GM21423 (cell line): ENCODE results near the gene RAB36.

Experiments
- ATAC-seq: cut with Tn5 transposase; IDR thresholded peaks from one replicate; pipeline ENCODE4 v1.9.1; 2021; ENCODE audit warnings: mild to moderate bottlenecking, moderate library complexity; ENCODE audit not compliant: unreplicated experiment

RAB36 gene

DNA sequence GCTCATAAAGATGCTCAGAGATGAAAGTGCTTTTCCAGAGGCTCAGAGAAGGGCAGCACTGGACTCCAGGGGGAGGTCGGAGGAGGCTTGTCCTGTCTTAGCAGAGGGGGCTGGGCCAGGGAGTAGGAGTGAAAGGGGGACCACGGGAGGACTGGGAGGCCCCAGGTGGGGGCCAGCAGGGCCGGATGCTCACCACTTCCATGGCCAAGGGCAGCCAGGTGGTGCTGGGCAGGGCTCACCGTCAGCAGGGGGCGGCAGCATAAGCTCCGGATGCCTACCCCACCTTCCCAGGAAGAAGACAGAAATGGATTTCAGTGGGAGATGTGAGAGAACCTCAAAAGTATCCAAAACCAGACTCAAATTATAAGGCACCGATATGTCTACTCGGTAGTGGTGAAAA is 11.0 kb downstream of the RAB36 start:
- ATAC-seq: no peak

DNA sequence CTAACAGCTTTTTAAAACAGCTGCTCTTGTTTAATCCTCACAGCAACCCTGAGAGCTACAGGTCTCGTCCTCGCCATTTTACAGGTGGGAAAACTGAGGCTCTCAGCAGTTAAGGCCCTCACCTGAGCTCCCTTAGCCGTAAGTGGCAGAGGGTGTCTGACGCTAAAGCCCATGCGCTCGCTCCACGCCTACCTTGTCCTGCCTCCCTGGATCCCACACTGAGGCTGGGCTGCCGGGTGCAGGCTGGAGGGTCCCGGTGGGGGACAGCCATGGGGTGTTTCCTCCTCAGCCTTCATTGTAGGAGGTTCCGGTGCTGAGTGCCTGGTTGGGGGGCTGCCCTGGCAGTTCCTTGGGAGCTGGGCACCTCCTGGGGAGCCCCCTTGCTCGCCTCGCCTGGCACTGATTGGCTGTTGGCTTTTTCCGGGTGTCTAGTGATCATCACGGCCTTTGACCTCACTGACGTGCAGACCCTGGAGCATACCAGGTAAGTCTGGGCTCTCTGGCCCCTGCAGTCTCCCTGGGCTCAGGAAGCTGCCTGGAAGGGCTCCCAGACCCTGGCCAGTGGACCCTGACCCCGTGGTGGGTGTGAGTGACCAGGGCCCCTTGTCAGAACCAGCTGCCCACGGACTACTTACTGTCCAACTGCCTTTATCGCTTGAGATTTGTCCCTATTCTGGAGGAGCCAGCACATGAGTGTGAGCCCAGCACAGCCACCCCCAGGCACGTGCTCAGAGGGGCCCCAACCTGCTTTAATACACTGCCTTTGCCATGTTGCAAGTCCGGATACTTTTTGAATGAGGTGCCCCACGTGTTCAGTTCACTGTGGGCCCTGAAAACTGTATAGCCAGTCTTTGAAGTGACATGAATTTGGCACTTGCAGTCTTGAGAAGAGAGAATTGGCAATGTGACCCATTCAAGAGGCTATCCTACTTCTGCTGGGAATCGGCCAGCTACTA is 12.6 kb downstream of the RAB36 start:
- no peak for ATAC-seq

DNA sequence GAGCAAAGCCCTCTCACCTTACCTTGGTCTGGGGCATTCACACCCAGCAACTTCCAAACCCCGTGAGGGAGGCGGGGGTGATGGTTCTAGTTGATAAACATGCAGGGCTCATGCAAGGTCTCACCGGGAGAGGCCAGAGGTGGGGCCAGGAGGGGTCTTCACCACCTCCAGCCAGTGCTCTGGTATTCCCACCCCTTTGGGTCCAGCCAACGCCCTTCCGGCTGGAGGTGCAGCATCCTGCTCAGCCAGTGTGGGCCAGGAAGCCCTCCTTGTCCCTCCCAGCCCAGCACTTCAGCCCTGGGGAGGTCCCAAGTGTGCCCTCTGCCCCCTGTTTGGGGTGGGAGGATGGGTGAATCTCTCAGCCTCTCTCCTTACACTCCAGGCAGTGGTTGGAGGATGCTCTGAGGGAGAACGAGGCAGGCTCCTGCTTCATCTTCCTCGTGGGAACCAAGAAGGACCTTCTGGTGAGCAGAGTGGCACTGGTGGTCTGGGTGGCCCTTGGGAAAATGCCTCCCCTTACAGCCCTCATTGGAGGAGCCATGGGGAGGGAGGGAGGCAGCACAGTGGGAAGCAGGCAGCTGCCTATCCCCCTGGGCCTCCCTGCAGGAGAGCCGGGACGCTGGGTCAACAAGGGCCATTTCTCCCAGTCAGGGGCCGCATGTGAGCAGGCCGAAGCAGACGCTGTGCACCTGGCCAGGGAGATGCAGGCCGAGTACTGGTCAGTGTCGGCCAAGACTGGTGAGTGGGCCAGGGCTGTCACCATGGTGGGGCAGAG is 13.4 kb downstream of the RAB36 start:
- no peak for ATAC-seq

DNA sequence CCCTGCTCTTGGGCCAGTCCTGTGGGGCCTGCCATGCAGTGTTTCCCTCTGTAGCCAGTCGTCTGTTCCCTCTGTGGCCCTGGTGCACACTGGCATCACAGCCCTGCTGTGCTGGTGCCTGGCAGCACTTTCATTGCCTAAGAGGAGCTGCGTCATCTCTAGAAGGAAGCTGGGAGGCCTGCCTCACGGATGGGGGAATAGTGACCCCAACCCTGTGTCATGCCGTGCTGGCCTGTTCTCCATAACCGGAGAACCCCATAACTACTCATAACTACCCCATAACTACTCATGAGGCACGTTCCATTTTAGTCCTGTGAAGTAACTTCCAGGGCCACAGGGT is 14.0 kb downstream of the RAB36 start:
- ATAC-seq: no peak

DNA sequence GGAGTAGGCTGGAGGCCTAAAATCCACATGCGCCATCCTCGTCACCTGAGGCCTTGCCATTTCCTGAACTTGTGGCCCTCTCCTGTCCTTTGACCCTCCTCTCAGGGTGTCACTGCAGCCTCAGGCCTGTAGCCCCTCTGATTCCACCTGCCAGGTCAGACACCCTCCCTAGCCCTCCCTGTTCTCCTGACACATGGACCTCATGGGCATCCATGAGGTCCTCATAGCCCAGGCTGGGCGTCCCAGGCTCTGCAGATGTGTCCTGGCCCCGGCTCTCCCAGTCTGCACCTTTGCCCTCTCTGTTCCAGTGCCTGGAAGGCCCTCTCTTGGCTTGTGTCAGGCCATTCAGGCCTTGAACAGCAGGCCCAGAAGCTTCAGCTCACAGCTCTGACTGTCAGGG is 15.8 kb downstream of the RAB36 start:
- ATAC-seq: no peak

DNA sequence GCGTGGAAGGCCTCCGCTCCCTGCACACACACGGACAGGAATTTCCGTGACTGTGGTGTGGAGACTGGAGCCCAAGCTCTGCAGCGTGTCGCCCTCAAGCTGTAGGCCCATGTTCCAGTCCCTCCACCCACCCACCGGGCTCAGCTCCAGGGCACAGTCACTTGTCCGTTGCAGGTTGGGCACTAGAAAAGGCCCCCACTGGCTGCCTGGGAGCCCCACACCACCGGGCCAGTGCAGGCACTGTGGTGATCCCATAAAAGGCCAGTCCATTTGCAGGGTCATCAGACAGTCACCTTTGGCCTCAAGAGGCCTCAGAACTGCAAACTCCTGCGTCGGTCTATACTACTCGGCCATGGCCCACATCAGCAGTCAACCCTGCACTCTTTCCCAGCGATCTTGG is 16.3 kb downstream of the RAB36 start:
- ATAC-seq: no peak

DNA sequence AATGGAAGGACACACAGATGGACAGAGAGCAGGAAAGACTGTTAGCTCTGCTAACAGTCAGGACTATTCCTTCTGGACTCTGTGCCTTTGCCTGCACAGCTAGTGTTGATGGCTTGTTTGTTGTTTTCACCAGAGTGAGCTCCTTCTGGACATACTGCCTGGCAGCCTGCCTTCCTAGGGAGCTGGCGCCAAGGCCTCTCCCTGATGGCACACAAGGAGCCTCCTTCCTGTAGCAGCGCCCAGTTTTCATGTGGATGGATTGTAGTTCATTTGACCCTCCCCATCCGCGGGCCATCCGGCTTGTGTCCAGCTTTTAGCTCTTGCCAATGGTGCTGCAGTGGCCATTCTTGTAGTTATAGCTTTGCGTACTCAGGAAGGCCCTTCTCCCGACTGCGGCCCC is 18.4 kb downstream of the RAB36 start:
- no peak for ATAC-seq

DNA sequence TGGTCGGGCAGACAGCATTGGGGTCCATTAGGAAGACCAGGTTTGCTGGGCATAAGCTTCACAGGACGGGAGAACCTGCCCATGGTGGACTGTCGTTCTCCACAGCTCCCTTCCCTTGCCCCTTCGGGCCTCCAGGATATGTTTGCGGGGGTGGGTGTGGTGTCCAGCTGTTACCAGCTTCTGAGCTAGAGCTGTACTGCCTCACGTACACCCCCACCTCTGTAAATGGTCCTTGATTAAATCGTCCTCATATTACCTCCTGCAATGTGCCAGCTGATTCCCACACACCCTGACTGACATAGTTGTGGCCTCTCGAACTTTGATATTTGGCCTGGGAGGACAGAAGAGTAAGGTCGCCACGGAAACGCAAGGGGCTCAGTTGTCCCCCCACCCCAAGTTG is 18.8 kb downstream of the RAB36 start:
- no peak for ATAC-seq

DNA sequence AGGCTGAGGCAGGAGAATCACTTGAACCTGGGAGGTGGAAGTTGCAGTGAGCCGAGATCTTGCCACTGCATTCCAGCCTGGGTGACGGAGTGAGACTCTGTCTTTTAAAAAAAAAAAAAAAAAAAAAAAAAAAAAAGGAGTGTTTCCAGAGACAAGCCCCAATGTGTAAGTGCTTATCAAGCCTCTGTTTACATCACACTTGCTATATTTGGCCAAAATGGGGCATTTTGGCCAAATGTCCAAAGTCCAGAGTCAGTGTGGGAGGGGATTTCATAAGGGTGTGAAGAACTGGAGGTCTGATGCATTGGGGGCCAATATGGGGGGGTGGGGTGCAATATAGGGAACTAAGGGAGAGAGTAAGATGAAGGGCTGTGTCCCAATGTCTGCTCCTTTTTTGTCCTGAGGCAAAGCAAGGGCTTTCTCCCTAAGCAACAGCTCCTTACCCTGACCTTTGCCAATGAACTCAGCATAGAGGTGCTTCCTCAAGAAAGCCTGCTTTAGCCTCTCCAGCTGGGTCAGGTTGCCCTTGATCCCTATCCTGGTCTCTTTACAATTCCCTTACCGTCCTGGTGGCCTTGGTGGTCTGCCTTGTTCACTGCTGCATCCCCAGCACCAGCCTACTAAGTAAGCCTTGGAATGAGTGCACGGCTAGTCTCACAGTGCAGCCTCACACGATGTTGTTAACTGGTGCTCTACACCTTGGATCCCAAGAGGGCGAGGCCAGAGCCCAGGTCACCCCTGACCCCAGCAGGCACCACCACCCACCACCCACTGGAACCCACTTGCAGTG is 21.0 kb downstream of the RAB36 start:
- no peak for ATAC-seq

DNA sequence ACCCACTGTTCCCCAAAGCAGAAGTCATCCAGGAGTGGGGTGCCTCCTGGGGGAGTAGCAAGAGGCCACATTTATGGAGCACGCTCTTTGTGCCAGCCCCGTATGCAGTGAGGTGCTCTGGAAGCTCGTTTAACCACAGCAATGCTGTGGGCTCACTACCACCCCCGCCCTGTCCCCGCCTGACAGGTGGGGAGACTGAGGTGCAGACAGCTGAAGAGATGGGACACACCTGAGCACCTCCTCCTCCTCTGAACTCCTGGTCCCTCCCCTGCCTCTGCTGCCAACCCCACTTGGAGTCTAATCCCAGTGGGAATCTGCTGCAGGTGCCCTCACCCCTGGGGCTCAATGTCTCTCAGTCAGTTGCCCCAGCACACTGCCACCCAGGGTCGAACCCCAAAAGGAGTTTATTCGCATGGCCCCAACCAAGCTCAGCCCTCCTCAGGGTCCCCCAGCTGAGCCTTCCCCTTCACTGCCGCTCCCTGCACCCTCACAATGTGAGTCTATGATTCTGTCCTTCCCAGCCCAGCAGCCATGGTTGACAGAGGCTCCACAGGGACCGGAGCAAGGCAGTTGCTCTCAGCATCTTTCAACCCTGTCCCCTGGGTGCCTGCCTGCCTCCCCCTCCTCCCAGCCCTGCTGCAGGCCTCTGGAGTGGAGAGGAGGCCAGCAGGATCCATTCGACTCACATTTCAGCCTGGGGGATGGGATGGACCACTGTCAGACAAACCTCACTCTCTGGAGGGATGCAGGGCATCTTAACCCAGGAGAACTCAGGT is 21.8 kb downstream of the RAB36 start:
- ATAC-seq: no peak

DNA sequence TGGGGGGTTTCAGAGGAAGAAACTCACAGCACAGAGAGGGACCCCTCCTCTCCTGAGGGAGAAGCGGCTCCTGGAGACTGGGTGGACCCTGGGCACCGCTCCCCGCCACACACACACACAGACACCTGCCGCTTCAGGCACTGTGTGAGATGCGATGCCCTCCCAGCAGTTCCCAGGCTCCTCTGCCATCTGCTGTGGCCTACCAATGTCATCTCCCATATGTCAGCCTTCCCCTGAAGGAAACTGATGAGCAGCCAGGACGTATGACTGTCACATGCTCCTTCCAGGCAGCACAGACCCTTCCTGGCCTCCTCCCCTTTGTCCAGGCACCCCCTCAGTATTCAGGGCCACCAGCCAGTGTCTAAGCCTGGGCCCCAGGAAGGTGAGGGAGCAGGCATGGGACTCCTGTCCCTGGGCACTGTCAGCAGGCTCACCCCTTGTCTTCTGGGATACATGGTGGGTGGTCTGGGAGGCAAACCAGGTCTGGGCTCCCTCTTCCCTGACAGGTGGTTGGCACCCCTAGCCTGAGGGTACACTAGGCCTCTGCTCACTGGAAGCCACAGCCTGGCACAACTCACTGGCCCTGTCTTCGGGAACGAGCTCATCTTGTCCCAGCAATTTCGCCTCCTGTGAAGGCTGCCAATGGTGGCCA is 23.2 kb downstream of the RAB36 start:
- no peak for ATAC-seq

DNA sequence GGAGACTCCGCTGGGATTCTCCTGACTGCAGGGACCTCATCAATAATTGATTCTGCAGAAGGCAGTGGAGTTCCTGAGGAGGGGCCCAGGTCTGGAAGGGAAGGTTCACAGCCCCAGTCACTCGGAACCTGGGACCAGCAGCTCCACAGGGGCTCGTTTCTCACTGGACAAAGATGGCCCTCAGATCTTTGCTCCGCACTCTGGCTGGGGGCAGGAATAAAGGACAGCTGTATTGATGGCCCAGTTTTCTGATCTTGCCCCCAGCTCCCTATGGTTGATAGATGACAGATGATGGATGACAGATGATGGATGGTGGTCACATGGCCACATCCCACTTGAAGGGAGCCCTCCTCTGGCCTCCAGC is 23.7 kb downstream of the RAB36 start:
- ATAC-seq: no peak

DNA sequence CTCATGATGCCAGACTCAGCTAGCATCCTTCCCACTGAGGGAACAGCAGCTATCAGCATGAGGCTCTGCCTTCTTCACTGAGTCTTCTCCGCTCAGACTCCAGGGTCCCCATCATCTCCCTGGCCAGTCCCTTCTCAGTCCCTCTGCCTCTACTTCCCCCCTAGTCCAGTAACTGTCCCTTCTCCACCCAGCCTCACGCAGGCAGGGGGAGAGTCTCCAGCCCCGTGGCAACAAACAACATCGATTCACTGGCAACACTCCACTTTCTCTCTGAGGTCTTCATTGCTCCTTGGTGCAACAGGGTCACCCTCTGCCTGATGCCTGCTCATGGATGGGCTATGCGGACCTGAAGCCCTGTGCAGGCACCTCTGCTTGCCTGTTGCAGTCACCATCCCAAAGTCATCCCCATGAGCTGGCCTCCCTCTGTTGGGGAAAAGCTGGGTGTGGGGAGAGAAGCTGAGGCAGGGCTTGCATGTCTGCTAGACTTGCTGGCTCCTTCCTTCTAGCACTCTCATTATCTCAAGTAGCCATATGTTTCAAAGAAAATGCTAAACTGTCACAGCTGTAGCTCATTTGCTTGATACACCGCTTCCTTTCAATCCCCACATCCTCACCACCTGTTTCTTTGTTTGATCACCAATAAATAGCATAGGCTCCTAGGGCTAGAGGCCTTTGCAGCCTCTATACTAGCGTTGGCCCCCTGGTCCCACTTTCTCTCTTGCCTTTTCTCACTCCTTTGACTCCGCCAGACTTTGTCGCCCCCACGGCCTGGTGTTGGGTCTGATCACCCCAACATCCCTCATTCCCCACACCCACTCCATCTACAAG is 30.8 kb downstream of the RAB36 start:
- ATAC-seq: no peak

DNA sequence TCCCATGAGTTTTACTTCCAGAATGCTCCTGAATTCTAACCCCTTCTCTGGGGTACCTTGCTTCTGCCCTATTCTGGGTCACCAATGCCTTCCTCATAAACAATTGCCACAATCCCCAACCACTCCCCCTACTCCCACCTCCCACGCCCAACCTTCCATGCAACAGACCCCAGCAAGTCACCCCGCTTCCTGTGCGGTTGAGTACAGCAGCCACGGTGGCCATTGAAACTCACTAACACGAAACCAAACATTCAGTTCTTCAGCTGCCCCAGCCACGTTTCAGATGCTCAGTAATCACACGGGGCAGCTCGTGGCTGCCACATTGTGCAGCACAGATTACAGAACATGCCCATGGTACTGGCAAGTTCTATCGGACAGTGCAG is 31.4 kb downstream of the RAB36 start:
- no peak for ATAC-seq

DNA sequence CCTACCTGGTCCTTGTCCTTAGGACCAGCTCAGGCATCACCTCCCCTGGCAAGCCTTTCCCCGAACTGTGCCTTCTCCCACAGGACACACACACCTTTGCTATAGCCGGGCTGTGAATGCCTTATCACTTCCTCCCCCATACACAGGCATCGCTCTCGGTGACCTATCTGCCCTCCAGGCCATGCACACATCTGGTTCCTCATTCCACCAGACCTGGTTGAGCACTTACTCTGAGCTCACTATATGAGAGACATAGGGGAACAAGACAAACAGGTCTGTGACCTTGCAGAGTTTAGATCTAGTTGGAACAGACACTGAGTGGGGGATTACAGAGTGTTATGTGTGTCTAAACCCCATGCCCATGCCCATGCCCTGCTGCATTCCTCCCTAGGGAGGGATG is 31.9 kb downstream of the RAB36 start:
- no peak for ATAC-seq

DNA sequence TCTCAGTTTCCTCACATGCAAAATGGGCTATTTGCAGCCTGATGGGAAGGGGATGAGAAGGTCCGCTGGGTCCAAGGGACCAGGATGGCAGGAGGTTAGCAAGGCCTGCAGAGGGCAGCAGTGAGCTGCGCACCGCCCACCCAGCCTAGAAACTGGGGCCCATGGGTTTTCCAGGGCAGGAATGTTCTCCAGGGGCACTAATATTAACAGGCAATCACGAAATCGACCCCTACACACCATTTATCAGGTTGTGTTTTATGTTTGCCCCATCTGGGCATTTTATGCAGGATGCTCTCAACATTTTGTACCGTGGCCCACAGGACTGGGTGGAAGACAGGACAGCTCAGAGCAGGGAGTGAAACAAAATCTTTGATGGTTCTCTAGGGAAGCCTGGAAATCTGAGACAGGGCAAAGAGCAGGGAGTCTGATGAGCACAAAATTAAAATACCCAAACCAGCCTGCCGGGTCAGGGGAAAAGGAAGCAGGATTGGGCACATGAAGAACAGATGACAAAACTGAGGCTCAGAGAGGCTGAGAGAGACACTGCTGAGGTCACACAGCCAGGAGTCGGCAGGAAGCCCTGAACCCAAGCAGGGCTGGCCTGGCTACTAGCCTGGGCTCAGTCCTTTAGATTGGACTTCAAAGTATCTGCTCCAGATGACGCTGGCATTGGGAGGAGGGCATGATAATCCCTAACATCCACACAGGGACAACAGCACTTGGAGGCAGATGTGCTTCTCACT is 33.4 kb downstream of the RAB36 start:
- ATAC-seq: no peak

DNA sequence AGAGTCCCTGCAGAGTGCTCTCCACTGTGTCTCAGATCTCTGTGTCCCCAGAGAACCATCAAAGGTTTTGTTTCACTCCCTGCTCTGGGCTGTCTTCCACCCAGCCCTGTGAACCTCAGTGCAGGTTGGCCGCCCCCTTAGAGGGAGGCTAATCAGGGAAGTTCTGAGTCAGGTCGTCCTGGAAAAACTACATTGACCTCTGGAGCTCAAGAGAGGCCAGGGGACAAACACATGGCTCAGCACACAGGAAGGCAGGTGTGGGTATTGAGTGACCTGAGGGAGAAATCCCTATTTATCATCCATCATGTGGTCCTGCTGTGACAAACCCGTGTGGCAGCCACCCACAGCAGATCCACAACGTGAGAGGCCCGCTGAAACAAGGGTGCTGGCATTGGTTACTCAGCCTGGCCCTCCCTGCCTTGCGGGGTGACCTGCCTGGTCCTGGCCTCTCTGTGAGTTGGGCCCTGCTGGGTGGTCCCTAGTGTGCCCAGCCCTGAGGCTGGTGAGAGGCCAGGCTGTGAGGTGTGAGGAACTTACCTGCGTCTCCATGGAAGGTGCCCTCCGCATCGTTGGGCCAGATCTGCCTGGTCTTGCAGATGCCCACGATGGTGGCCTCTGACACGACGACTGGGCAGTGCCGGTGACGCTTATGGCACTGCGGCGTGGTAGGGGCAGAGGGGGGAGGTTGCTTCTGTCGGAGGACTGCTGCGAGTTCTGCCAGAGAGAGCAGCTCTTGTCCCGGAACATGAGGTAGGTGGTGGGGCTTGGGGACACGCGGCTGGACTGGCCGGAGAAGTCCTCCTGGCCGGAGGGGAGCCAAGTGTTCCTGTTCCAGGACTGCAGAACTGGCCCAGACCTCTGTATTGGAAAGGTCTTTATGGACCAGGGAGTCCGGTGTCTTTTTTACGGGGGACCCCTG is 34.4 kb downstream of the RAB36 start:
- ATAC-seq: no peak
